GM10847 (cell line): Measurements from ENCODE around the gene KLHL18.

Experiments
- POLR2A ChIP-seq: IDR thresholded peaks from 2 replicates; pipeline ENCODE4 v1.6.1; 2011; ENCODE audit not compliant: insufficient read length; ENCODE audit errors: extremely low read depth

The KLHL18 gene

GRCh38 chr3:47266709-47267489 is 15.8 kb upstream of the KLHL18 start:
- no peak for TF ChIP-seq POLR2A

- TF ChIP-seq POLR2A, result no peak
Measured at GRCh38 chr3:47267490-47267824, 15.3 kb upstream of the KLHL18 start.

DNA sequence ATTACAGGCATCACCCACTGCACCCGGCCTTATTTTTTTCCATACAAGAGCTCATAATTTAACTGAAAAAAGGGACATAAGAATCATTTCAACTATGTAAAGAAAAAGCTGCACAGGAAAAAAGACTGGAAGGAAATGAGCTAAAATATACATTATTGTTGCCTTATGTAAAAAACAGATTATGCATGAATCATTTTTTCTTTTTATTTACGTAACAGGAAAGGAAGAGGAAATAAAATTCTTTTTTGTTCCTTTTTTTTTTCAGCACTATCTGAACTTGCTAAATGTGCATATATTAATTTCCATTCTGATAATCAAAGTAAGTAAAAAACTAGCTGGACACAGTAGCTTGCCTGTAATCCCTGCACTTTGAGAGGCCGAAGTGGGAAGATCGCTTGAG is 12.2 kb upstream of the KLHL18 start:
- TF ChIP-seq POLR2A, result no peak

DNA sequence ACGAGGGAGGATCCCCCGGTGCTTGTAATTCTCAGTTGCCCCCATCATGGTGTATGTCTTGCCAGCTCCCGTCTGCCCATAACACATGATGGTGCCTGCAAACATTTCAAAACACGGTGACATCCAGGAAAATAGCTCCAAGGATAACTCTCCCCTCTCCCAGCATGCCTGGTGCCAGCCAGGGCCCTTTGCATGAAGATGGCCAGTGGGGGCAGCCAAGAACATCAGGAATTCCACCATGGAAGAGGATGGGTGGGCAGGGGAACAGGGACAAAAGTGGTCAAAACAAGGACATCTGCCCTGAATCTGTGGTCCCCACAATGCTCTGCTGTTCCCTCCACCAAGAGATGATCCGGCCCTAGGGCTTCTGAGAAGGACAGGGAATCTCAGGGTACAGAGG is 9.2 kb upstream of the KLHL18 start:
- no peak for TF ChIP-seq POLR2A

- no peak for TF ChIP-seq POLR2A
Measured at GRCh38 chr3:47274652-47275051, 8.1 kb upstream of the KLHL18 start.

- TF ChIP-seq POLR2A, result no peak
Measured at GRCh38 chr3:47276558-47276957, 6.2 kb upstream of the KLHL18 start.

GRCh38 chr3:47280519-47280918 is 2.2 kb upstream of the KLHL18 start:
- TF ChIP-seq POLR2A, result no peak

DNA sequence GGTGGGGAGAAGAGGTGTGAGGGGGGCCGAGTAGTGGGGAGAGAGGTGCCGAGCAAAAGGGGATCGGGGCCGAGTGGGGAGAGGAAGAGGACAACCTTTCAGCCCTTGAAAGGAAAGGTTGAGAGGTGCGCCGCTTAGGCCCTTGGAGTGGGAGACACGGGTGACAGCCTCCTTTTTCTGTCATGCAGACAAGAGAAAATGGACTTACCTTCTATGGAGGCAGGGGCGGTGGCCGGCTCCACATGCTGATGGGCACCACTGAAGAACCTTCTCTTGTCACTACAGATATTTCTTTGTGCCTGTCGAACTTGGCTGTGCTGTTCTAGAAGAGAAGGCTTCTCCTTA is 421 bp downstream of the KLHL18 start:
- no peak for TF ChIP-seq POLR2A

- TF ChIP-seq POLR2A, result no peak
Measured at GRCh38 chr3:47283591-47284364, 1.0 kb downstream of the KLHL18 start.

- no peak for TF ChIP-seq POLR2A
Measured at GRCh38 chr3:47288966-47289910, 6.5 kb downstream of the KLHL18 start.

GRCh38 chr3:47291158-47291753 is 8.5 kb downstream of the KLHL18 start:
- no peak for TF ChIP-seq POLR2A

- no peak for TF ChIP-seq POLR2A
Measured at GRCh38 chr3:47293822-47294221, 11.1 kb downstream of the KLHL18 start.

DNA sequence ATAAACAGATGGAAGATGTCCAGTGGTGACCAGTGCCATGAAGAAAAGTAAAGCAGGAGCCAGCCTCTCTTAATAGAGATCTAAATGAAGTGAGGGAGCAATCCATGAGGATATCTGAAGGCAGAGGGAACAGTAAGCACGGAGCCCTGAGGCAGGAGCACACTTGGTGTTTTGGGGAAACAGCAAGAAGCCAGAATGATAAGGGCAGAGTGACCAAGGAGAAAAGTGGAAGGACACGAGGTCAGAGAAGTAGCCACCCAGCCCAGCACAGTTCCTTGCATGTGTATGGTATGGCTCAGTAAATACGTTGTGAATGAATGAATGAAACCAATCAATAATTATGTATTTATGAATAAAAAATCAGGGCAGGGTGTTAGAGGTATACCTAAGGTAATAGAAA is 11.6 kb downstream of the KLHL18 start:
- TF ChIP-seq POLR2A, result no peak

DNA sequence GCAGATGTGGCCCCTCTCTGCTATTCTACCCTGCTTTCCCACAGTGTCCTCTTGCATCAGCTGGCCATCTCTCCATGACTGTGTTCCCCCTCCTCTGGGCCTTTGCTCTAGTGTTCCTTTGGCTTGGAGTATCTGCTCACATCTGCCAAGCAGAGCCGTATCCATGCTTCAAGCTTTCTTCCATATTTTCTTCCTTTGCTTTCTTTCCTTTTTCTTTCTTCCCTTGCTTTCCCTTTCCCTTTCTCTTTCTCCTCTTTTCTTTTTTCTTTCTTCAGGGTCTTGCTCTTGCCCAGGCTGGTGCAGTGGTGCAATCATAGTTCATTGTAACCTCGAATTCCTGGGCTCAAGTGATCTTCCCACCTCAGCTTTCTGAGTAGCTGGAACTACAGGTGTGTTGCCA is 12.6 kb downstream of the KLHL18 start:
- TF ChIP-seq POLR2A, result no peak

DNA sequence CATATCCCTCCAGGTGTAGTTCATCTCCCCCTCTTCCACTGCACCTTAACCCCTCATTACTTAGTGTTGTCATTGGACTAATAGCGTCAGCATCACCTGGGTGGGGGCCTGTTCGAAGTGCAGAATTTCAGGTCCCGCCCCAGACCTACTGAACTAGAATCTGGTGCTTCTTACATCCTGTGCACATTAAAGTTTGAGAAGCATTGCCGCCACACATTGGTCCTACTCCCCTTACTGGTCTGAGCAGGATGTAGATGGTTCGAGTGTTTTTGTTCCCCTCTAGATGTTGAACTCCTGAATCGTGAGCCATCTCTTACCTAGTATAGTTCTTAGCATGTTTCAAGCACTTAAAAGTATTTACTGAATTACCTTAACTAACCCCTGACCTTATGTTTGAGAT is 13.2 kb downstream of the KLHL18 start:
- no peak for TF ChIP-seq POLR2A

GRCh38 chr3:47296562-47297302 is 14.0 kb downstream of the KLHL18 start:
- no peak for TF ChIP-seq POLR2A
